ENCODE measurements around the gene VEGFA.

Gene VEGFA

GRCh38 chr6:43737272-43738081, 32.5 kb upstream of the VEGFA start:
- intact Hi-C loops (cut with DNase I): no loop called here
- DNase-seq: peak in 3 of 42 donors; percentile 9 to 37 (median 20)

GRCh38 chr6:43738267-43738676, 31.7 kb upstream of the VEGFA start:
- peak in 1 of 42 donors; percentile 2 for DNase-seq
- intact Hi-C loops (cut with DNase I): no loop called here

- peak in 3 of 42 donors; percentile 4 to 18 (median 7) for DNase-seq
- intact Hi-C loops (cut with DNase I): no loop called here
Measured at GRCh38 chr6:43738877-43739641, 31.0 kb upstream of the VEGFA start.

GRCh38 chr6:43739642-43740091, 30.3 kb upstream of the VEGFA start:
- peak in 3 of 42 donors; percentile 10 to 15 (median 14) for DNase-seq
- intact Hi-C loops (cut with DNase I): no loop called here

GRCh38 chr6:43740321-43740960, 29.6 kb upstream of the VEGFA start:
- intact Hi-C loops (cut with DNase I): no loop called here
- DNase-seq: peak in 3 of 42 donors; percentile 6 to 23 (median 15)

- intact Hi-C loops (cut with DNase I): no loop called here
- peak in 3 of 42 donors; percentile 1 to 6 (median 4) for DNase-seq
Measured at GRCh38 chr6:43740961-43741764, 28.8 kb upstream of the VEGFA start.

GRCh38 chr6:43741829-43742228, 28.2 kb upstream of the VEGFA start:
- intact Hi-C loops (cut with DNase I): no loop called here

GRCh38 chr6:43742285-43742684, 27.7 kb upstream of the VEGFA start:
- DNase-seq: peak in 3 of 42 donors; percentile 5 to 25 (median 14)
- intact Hi-C loops (cut with DNase I): no loop called here

More at GRCh38 chr6:43741829-43742228, 28.2 kb upstream of the VEGFA start:
- DNase-seq: no peak

GRCh38 chr6:43742931-43743632, 26.9 kb upstream of the VEGFA start:
- peak in 1 of 42 donors; percentile 7 for DNase-seq

GRCh38 chr6:43743682-43744381, 26.2 kb upstream of the VEGFA start:
- intact Hi-C loops (cut with DNase I): no loop called here
- peak in 1 of 42 donors; percentile 16 for DNase-seq

More at GRCh38 chr6:43742931-43743632, 26.9 kb upstream of the VEGFA start:
- intact Hi-C loops (cut with DNase I): no loop called here

- intact Hi-C loops (cut with DNase I): no loop called here
- peak in 2 of 42 donors; percentile 9 to 29 for DNase-seq
Measured at GRCh38 chr6:43744491-43744890, 25.5 kb upstream of the VEGFA start.

GRCh38 chr6:43744931-43745727, 24.9 kb upstream of the VEGFA start:
- intact Hi-C loops (cut with DNase I): no loop called here
- peak in 2 of 42 donors; percentile 12 to 33 for DNase-seq

- intact Hi-C loops (cut with DNase I): no loop called here
- peak in 2 of 42 donors; percentile 1 to 8 for DNase-seq
Measured at GRCh38 chr6:43746071-43746470, 23.9 kb upstream of the VEGFA start.

GRCh38 chr6:43746613-43747102, 23.4 kb upstream of the VEGFA start:
- DNase-seq: peak in 2 of 42 donors; percentile 16 to 26
- intact Hi-C loops (cut with DNase I): no loop called here

GRCh38 chr6:43747784-43748183, 22.2 kb upstream of the VEGFA start:
- DNase-seq: peak in 1 of 42 donors; percentile 6
- intact Hi-C loops (cut with DNase I): no loop called here

- DNase-seq: peak in 1 of 42 donors; percentile 2
- intact Hi-C loops (cut with DNase I): no loop called here
Measured at GRCh38 chr6:43748765-43749164, 21.2 kb upstream of the VEGFA start.

All from head of caudate nucleus (tissue), 42 donors.